Measurements from ENCODE around the gene SP140.
A peak's percentile ranks its signal among the peaks of the same experiment; 100 is the strongest.

SP140 gene

GRCh38 chr2:230312638-230313037 lies 87.1 kb downstream of the SP140 start:
- TF ChIP-seq, protein P1, sequence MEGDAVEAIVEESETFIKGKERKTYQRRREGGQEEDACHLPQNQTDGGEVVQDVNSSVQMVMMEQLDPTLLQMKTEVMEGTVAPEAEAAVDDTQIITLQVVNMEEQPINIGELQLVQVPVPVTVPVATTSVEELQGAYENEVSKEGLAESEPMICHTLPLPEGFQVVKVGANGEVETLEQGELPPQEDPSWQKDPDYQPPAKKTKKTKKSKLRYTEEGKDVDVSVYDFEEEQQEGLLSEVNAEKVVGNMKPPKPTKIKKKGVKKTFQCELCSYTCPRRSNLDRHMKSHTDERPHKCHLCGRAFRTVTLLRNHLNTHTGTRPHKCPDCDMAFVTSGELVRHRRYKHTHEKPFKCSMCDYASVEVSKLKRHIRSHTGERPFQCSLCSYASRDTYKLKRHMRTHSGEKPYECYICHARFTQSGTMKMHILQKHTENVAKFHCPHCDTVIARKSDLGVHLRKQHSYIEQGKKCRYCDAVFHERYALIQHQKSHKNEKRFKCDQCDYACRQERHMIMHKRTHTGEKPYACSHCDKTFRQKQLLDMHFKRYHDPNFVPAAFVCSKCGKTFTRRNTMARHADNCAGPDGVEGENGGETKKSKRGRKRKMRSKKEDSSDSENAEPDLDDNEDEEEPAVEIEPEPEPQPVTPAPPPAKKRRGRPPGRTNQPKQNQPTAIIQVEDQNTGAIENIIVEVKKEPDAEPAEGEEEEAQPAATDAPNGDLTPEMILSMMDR (IDR thresholded peaks at IDR 0.05; ENCODE audit: extremely low read depth, missing control alignments) = no peak
- no peak for DNase-seq (ENCODE audit: low spot score)

- TF ChIP-seq, protein P1 (IDR thresholded peaks at IDR 0.05; ENCODE audit: extremely low read depth, missing control alignments) = no peak
Measured at GRCh38 chr2:230317366-230317765, 91.8 kb downstream of the SP140 start.

GRCh38 chr2:230318190-230319121 lies 92.9 kb downstream of the SP140 start:
- DNase-seq (ENCODE audit: low spot score) = peak; percentile 61
- TF ChIP-seq, protein P1 (IDR thresholded peaks at IDR 0.05; ENCODE audit: extremely low read depth, missing control alignments) = no peak

More at GRCh38 chr2:230317366-230317765, 91.8 kb downstream of the SP140 start:
- DNase-seq (ENCODE audit: low spot score) = no peak

DNA sequence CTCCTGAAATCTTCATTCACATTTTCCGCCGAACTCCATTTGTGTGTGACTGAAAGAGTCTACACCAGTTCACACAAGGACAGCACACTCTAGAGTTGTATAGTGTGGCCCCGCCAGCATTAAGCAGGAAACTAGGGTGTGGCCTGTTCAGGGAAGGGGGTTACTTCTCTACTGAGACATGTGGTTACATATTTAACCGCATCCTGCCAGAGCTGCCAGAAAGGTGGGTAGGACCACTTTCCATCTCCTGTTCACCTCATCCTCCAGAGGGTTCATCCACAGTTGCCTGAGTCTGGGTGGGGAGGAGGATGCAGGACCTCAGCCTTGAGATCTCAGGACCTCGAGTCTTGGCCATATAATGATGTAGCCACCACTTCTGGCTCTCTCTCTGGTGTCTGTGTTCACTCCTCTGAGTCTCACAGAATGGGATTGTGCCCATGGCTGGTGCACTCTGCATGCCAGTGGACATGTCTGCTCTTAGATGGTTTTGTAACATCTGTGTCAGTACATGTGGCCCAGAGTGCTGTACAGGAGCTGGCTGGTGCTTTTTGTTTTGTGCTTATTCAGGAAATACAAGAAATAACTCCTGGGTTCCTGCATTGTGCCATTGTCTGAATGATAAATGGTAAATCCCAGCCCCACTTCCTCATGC lies 93.8 kb downstream of the SP140 start:
- TF ChIP-seq, protein P1 (IDR thresholded peaks at IDR 0.05; ENCODE audit: extremely low read depth, missing control alignments) = no peak
- DNase-seq (ENCODE audit: low spot score) = peak; percentile 67

GRCh38 chr2:230321031-230321430 lies 95.5 kb downstream of the SP140 start:
- no peak for DNase-seq (ENCODE audit: low spot score)
- TF ChIP-seq, protein P1 (IDR thresholded peaks at IDR 0.05; ENCODE audit: extremely low read depth, missing control alignments) = no peak

DNA sequence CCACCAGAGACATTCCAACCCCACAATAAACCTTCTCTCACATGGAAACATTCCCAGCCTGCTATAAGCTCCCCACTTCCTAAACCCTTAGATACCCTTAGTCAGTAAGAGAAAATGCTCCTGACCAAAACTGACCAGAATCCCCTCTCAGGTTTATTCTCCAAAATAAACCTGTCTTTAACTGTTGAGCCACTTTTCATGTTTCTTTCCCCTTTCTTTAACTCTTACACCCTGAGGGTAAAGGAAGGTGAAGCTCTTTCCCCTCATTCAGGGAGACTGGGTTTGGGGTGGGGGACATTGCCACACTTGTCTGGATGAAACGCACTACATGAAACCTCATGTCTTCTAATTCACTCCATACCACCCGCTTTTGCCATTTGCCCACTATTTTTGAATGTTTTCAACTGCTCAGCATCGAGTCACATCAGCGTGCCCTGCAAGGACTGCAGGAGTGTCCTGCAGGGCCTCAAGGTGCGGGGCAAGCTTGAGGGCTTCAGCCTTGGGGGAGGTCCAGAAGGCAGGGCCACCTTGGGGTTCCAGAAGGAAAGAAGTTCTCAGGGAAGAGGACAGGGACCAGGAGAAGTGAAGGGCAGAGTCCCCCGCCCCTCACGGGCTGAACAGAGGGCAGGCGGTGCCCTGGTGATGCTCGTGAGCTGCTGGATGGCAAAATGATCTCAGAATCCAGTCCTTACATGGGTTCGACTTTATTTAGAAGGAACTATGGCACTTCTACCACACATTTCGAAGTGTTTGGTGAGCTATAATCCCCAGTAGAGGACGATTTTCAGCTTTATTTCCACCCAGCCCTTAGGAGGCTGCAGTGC lies 97.2 kb downstream of the SP140 start:
- DNase-seq (ENCODE audit: low spot score) = no peak
- TF ChIP-seq, protein P1 (IDR thresholded peaks at IDR 0.05; ENCODE audit: extremely low read depth, missing control alignments) = no peak

Data from GM20000 (cell line).